ENCODE measurements around the gene FBXL4.

- TF ChIP-seq, protein P1, sequence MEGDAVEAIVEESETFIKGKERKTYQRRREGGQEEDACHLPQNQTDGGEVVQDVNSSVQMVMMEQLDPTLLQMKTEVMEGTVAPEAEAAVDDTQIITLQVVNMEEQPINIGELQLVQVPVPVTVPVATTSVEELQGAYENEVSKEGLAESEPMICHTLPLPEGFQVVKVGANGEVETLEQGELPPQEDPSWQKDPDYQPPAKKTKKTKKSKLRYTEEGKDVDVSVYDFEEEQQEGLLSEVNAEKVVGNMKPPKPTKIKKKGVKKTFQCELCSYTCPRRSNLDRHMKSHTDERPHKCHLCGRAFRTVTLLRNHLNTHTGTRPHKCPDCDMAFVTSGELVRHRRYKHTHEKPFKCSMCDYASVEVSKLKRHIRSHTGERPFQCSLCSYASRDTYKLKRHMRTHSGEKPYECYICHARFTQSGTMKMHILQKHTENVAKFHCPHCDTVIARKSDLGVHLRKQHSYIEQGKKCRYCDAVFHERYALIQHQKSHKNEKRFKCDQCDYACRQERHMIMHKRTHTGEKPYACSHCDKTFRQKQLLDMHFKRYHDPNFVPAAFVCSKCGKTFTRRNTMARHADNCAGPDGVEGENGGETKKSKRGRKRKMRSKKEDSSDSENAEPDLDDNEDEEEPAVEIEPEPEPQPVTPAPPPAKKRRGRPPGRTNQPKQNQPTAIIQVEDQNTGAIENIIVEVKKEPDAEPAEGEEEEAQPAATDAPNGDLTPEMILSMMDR (IDR thresholded peaks at IDR 0.05; ENCODE audit: insufficient read depth, low read length): no peak
- TF ChIP-seq POLR2AphosphoS5 (IDR thresholded peaks at IDR 0.05; ENCODE audit: low read depth) (no peak), GABPA (IDR thresholded peaks at IDR 0.05; ENCODE audit: low read depth) (no peak)
Observed at GRCh38 chr6:98944598-98945081, 3.1 kb downstream of the FBXL4 start.

Data from HL-60 (cell line).